ENCODE results near the gene TNIP2.
A peak's percentile ranks its signal among the peaks of the same experiment; 100 is the strongest.
"Not testable (repeated sequence)": the region's sequence is repeated elsewhere in the genome, so short reads cannot be mapped to it uniquely, and the experiment has no call there.

Gene TNIP2

GRCh38 chr4:2735869-2736268, 20.3 kb downstream of the TNIP2 start:
- H3K27me3 ChIP-seq (ENCODE audit: control insufficient read depth, insufficient read depth, low read length): no peaks in the 10 kb centered on the region
- no peak overlapping the region for H3K4me3 ChIP-seq (ENCODE audit: low read depth, low read length)
- 0 out of 2 replicates have a peak, but pooled peaks cover 3% of the 10 kb centered on the region for H3K9me3 ChIP-seq (ENCODE audit: control insufficient read depth, insufficient read depth, low read length)
- no peaks in the 10 kb centered on the region for H3K4me1 ChIP-seq (ENCODE audit: control insufficient read depth, insufficient read depth, low read length)
- no peak overlapping the region for H3K9ac ChIP-seq (ENCODE audit: low read depth, low read length)
- H3K36me3 ChIP-seq (ENCODE audit: control insufficient read depth, insufficient read depth, low read length): peaks cover 24% of the 10 kb centered on the region
- H3K27ac ChIP-seq (ENCODE audit: low read depth, low read length): no peak overlapping the region

- Histone ChIP-seq H3K27ac (ENCODE audit: low read depth, low read length) (no peak overlapping the region), H3K9me3 (ENCODE audit: control insufficient read depth, insufficient read depth, low read length) (0 out of 2 replicates have a peak, but pooled peaks cover 3% of the 10 kb centered on the region), H3K27me3 (ENCODE audit: control insufficient read depth, insufficient read depth, low read length) (no peaks in the 10 kb centered on the region), H3K9ac (ENCODE audit: low read depth, low read length) (no peak overlapping the region), H3K36me3 (ENCODE audit: control insufficient read depth, insufficient read depth, low read length) (peaks cover 24% of the 10 kb centered on the region), H3K4me3 (ENCODE audit: low read depth, low read length) (no peak overlapping the region), H3K4me1 (ENCODE audit: control insufficient read depth, insufficient read depth, low read length) (no peaks in the 10 kb centered on the region)
Observed at GRCh38 chr4:2734612-2735011, 21.5 kb downstream of the TNIP2 start.

- peaks cover 28% of the 10 kb centered on the region for H3K36me3 ChIP-seq (ENCODE audit: control insufficient read depth, insufficient read depth, low read length)
- H3K4me1 ChIP-seq (ENCODE audit: control insufficient read depth, insufficient read depth, low read length): no peaks in the 10 kb centered on the region
- H3K9me3 ChIP-seq (ENCODE audit: control insufficient read depth, insufficient read depth, low read length): 0 out of 2 replicates have a peak, but pooled peaks cover 3% of the 10 kb centered on the region
- H3K27ac ChIP-seq (ENCODE audit: low read depth, low read length): peak overlapping the region; percentile 5
- no peaks in the 10 kb centered on the region for H3K27me3 ChIP-seq (ENCODE audit: control insufficient read depth, insufficient read depth, low read length)
- H3K4me3 ChIP-seq (ENCODE audit: low read depth, low read length): no peak overlapping the region
- no peak overlapping the region for H3K9ac ChIP-seq (ENCODE audit: low read depth, low read length)
Observed at GRCh38 chr4:2733844-2734574, 22.1 kb downstream of the TNIP2 start.

GRCh38 chr4:2733001-2733843, 22.9 kb downstream of the TNIP2 start:
- Histone ChIP-seq H3K4me3 (ENCODE audit: low read depth, low read length) (no peak overlapping the region), H3K9ac (ENCODE audit: low read depth, low read length) (no peak overlapping the region), H3K4me1 (ENCODE audit: control insufficient read depth, insufficient read depth, low read length) (no peaks in the 10 kb centered on the region), H3K27ac (ENCODE audit: low read depth, low read length) (no peak overlapping the region), H3K27me3 (ENCODE audit: control insufficient read depth, insufficient read depth, low read length) (no peaks in the 10 kb centered on the region), H3K36me3 (ENCODE audit: control insufficient read depth, insufficient read depth, low read length) (peaks cover 28% of the 10 kb centered on the region), H3K9me3 (ENCODE audit: control insufficient read depth, insufficient read depth, low read length) (0 out of 2 replicates have a peak, but pooled peaks cover 3% of the 10 kb centered on the region)

- Histone ChIP-seq H3K4me1 (ENCODE audit: control insufficient read depth, insufficient read depth, low read length) (no peaks in the 10 kb centered on the region), H3K9me3 (ENCODE audit: control insufficient read depth, insufficient read depth, low read length) (0 out of 2 replicates have a peak, but pooled peaks cover 3% of the 10 kb centered on the region), H3K27ac (ENCODE audit: low read depth, low read length) (no peak overlapping the region), H3K36me3 (ENCODE audit: control insufficient read depth, insufficient read depth, low read length) (peaks cover 28% of the 10 kb centered on the region), H3K4me3 (ENCODE audit: low read depth, low read length) (no peak overlapping the region), H3K27me3 (ENCODE audit: control insufficient read depth, insufficient read depth, low read length) (no peaks in the 10 kb centered on the region), H3K9ac (ENCODE audit: low read depth, low read length) (no peak overlapping the region)
Observed at GRCh38 chr4:2732526-2732925, 23.6 kb downstream of the TNIP2 start.

GRCh38 chr4:2731907-2732317, 24.2 kb downstream of the TNIP2 start:
- no peak overlapping the region for H3K27ac ChIP-seq (ENCODE audit: low read depth, low read length)
- H3K27me3 ChIP-seq (ENCODE audit: control insufficient read depth, insufficient read depth, low read length): no peaks in the 10 kb centered on the region
- H3K36me3 ChIP-seq (ENCODE audit: control insufficient read depth, insufficient read depth, low read length): peaks cover 28% of the 10 kb centered on the region
- no peak overlapping the region for H3K9ac ChIP-seq (ENCODE audit: low read depth, low read length)
- no peaks in the 10 kb centered on the region for H3K4me1 ChIP-seq (ENCODE audit: control insufficient read depth, insufficient read depth, low read length)
- 0 out of 2 replicates have a peak, but pooled peaks cover 3% of the 10 kb centered on the region for H3K9me3 ChIP-seq (ENCODE audit: control insufficient read depth, insufficient read depth, low read length)
- H3K4me3 ChIP-seq (ENCODE audit: low read depth, low read length): no peak overlapping the region

- H3K9me3 ChIP-seq (ENCODE audit: control insufficient read depth, insufficient read depth, low read length): no peaks in the 10 kb centered on the region
- H3K36me3 ChIP-seq (ENCODE audit: control insufficient read depth, insufficient read depth, low read length): peaks cover 30% of the 10 kb centered on the region
- H3K4me3 ChIP-seq (ENCODE audit: low read depth, low read length): no peak overlapping the region
- no peak overlapping the region for H3K9ac ChIP-seq (ENCODE audit: low read depth, low read length)
- no peaks in the 10 kb centered on the region for H3K4me1 ChIP-seq (ENCODE audit: control insufficient read depth, insufficient read depth, low read length)
- no peak overlapping the region for H3K27ac ChIP-seq (ENCODE audit: low read depth, low read length)
- H3K27me3 ChIP-seq (ENCODE audit: control insufficient read depth, insufficient read depth, low read length): no peaks in the 10 kb centered on the region
Observed at GRCh38 chr4:2729533-2729875, 26.6 kb downstream of the TNIP2 start.

- Histone ChIP-seq H3K4me1 (ENCODE audit: control insufficient read depth, insufficient read depth, low read length) (no peaks in the 10 kb centered on the region), H3K27me3 (ENCODE audit: control insufficient read depth, insufficient read depth, low read length) (no peaks in the 10 kb centered on the region), H3K9me3 (ENCODE audit: control insufficient read depth, insufficient read depth, low read length) (no peaks in the 10 kb centered on the region), H3K27ac (ENCODE audit: low read depth, low read length) (no peak overlapping the region), H3K9ac (ENCODE audit: low read depth, low read length) (no peak overlapping the region), H3K36me3 (ENCODE audit: control insufficient read depth, insufficient read depth, low read length) (peaks cover 32% of the 10 kb centered on the region), H3K4me3 (ENCODE audit: low read depth, low read length) (no peak overlapping the region)
Observed at GRCh38 chr4:2728806-2729532, 27.2 kb downstream of the TNIP2 start.

GRCh38 chr4:2728221-2728620, 27.9 kb downstream of the TNIP2 start:
- Histone ChIP-seq H3K9ac (ENCODE audit: low read depth, low read length) (no peak overlapping the region), H3K4me3 (ENCODE audit: low read depth, low read length) (no peak overlapping the region), H3K36me3 (ENCODE audit: control insufficient read depth, insufficient read depth, low read length) (peaks cover 29% of the 10 kb centered on the region), H3K27ac (ENCODE audit: low read depth, low read length) (no peak overlapping the region), H3K9me3 (ENCODE audit: control insufficient read depth, insufficient read depth, low read length) (no peaks in the 10 kb centered on the region), H3K4me1 (ENCODE audit: control insufficient read depth, insufficient read depth, low read length) (no peaks in the 10 kb centered on the region), H3K27me3 (ENCODE audit: control insufficient read depth, insufficient read depth, low read length) (no peaks in the 10 kb centered on the region)

GRCh38 chr4:2726881-2727280, 29.3 kb downstream of the TNIP2 start:
- not testable (repeated sequence) for H3K27ac ChIP-seq (ENCODE audit: low read depth, low read length); H3K27me3 ChIP-seq (ENCODE audit: control insufficient read depth, insufficient read depth, low read length); H3K9ac ChIP-seq (ENCODE audit: low read depth, low read length); H3K4me3 ChIP-seq (ENCODE audit: low read depth, low read length); H3K9me3 ChIP-seq (ENCODE audit: control insufficient read depth, insufficient read depth, low read length); H3K4me1 ChIP-seq (ENCODE audit: control insufficient read depth, insufficient read depth, low read length)
- H3K36me3 ChIP-seq (ENCODE audit: control insufficient read depth, insufficient read depth, low read length): peaks cover 19% of the 10 kb centered on the region

Data from HUES48 (cell line).